Liver (tissue), 3 donors: ENCODE measurements around the gene LETMD1.

Experiments used
- EGR1 ChIP-seq, 2 donors: IDR thresholded peaks; 2 replicates each; pipeline ENCODE4 v1.6.1; 2016 to 2018; ENCODE audit warnings: antibody characterized with exemption in 2 of 2, low read depth in 2 of 2
- GABPA ChIP-seq, 2 donors: IDR thresholded peaks in 1 of 2; conservative IDR thresholded peaks in 1 of 2; 2 replicates each; pipeline ENCODE4 v1.6.1; 2016; ENCODE audit warnings: antibody characterized with exemption in 2 of 2, mild to moderate bottlenecking in 1 of 2, moderate library complexity in 1 of 2
- HNF4G ChIP-seq: IDR thresholded peaks from 2 replicates; pipeline ENCODE4 v1.6.1; 2016; ENCODE audit warnings: antibody characterized with exemption
- NR2F2 ChIP-seq: IDR thresholded peaks from 2 replicates; pipeline ENCODE4 v1.6.1; 2016; ENCODE audit warnings: antibody characterized with exemption
- RAD21 ChIP-seq, 2 donors: IDR thresholded peaks; 2 replicates each; pipeline ENCODE4 v1.6.1; 2016; ENCODE audit warnings: antibody characterized with exemption in 2 of 2, mild to moderate bottlenecking in 2 of 2
- SP1 ChIP-seq: IDR thresholded peaks from 2 replicates; pipeline ENCODE4 v1.6.1; 2018; ENCODE audit warnings: antibody characterized with exemption, mild to moderate bottlenecking
- TAF1 ChIP-seq: conservative IDR thresholded peaks from 2 replicates; pipeline ENCODE4 v1.6.1; 2016; ENCODE audit warnings: antibody characterized with exemption, mild to moderate bottlenecking
- YY1 ChIP-seq: IDR thresholded peaks from 2 replicates; pipeline ENCODE4 v1.6.1; 2016; ENCODE audit warnings: antibody characterized with exemption, mild to moderate bottlenecking
- TF ChIP-seq, protein P1 (sequence below): fragments of 150-350 bp; IDR thresholded peaks from 2 replicates; pipeline ENCODE4 v1.5.1; 2017; ENCODE audit warnings: improper control_type of control experiment, low read depth, low read length; ENCODE audit not compliant: missing input control
- TF ChIP-seq, protein P2 (sequence below): IDR thresholded peaks from 2 replicates; pipeline ENCODE4 v1.6.1; 2016; ENCODE audit warnings: antibody characterized with exemption, mild to moderate bottlenecking
- TF ChIP-seq, protein P3 (sequence below): IDR thresholded peaks from 2 replicates; pipeline ENCODE4 v1.6.1; 2016; ENCODE audit warnings: antibody characterized with exemption
- donor health status: healthy.
- donor health status: healthy.

DNA sequence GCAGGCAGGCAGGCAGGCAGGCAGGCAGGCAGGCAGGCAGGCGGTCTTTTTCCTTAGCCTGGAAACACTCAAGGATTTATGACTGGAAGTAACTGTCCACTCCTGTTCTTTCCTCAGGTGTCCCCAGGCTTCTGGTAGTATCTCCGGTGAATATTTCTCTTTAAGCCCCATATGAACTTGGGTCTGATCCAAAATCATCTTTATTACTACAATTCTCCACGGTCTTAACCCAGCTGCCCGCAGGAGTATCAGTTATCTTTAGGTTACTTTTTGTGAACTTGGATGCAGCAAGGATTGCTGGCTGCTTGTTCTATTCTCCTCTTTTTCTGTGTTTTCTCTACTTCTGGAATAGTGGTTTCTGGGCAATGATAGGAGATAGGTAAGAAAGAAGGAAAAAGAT lies 32.0 kb downstream of the LETMD1 start:
- TF ChIP-seq, protein P1, sequence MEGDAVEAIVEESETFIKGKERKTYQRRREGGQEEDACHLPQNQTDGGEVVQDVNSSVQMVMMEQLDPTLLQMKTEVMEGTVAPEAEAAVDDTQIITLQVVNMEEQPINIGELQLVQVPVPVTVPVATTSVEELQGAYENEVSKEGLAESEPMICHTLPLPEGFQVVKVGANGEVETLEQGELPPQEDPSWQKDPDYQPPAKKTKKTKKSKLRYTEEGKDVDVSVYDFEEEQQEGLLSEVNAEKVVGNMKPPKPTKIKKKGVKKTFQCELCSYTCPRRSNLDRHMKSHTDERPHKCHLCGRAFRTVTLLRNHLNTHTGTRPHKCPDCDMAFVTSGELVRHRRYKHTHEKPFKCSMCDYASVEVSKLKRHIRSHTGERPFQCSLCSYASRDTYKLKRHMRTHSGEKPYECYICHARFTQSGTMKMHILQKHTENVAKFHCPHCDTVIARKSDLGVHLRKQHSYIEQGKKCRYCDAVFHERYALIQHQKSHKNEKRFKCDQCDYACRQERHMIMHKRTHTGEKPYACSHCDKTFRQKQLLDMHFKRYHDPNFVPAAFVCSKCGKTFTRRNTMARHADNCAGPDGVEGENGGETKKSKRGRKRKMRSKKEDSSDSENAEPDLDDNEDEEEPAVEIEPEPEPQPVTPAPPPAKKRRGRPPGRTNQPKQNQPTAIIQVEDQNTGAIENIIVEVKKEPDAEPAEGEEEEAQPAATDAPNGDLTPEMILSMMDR: no peak
- TF ChIP-seq, protein P2, sequence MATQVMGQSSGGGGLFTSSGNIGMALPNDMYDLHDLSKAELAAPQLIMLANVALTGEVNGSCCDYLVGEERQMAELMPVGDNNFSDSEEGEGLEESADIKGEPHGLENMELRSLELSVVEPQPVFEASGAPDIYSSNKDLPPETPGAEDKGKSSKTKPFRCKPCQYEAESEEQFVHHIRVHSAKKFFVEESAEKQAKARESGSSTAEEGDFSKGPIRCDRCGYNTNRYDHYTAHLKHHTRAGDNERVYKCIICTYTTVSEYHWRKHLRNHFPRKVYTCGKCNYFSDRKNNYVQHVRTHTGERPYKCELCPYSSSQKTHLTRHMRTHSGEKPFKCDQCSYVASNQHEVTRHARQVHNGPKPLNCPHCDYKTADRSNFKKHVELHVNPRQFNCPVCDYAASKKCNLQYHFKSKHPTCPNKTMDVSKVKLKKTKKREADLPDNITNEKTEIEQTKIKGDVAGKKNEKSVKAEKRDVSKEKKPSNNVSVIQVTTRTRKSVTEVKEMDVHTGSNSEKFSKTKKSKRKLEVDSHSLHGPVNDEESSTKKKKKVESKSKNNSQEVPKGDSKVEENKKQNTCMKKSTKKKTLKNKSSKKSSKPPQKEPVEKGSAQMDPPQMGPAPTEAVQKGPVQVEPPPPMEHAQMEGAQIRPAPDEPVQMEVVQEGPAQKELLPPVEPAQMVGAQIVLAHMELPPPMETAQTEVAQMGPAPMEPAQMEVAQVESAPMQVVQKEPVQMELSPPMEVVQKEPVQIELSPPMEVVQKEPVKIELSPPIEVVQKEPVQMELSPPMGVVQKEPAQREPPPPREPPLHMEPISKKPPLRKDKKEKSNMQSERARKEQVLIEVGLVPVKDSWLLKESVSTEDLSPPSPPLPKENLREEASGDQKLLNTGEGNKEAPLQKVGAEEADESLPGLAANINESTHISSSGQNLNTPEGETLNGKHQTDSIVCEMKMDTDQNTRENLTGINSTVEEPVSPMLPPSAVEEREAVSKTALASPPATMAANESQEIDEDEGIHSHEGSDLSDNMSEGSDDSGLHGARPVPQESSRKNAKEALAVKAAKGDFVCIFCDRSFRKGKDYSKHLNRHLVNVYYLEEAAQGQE: no peak
- TF ChIP-seq RAD21 (IDR thresholded peaks at IDR 0.05): no peak
- TF ChIP-seq, protein P3, sequence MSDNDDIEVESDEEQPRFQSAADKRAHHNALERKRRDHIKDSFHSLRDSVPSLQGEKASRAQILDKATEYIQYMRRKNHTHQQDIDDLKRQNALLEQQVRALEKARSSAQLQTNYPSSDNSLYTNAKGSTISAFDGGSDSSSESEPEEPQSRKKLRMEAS: no peak
- TF ChIP-seq EGR1 (IDR thresholded peaks at IDR 0.05; ENCODE audit: low read depth in 2 of 2): no peak
- TF ChIP-seq TAF1: no peak
- no peak for TF ChIP-seq HNF4G
- TF ChIP-seq SP1: no peak
- TF ChIP-seq NR2F2: no peak
- no peak for TF ChIP-seq GABPA (IDR thresholded peaks at IDR 0.05 in 1 of 2, conservative IDR thresholded peaks at IDR 0.05 in 1 of 2)
- TF ChIP-seq YY1: no peak
